Measurements from ENCODE around the gene MED19.

The MED19 gene

DNA sequence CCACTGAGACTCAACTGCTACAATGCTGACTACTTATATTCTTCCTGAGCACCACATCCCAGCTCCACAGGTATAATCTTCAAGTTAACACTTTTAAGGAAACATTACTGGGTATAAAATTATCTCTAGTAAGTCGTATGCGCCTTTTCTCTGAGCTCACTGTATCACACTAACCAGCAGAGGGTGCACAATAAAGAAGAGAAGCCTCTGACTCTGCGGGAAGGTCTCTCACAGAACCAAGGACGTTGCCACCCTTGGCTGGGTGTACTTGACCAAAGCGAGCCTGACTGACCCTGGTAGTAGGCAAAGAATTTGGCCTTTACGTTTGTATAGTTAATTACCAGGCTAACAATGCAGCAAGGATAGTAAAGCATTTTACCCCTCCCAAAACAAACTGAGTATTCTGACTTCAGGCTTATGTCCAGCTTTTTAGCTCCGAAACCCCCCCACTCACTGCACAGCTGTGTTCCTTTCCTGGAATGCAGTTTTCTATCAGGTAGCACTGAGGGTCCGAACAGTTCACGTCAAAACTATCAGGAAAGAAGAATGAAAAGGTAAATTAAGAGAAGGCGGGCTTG lies 39.8 kb upstream of the MED19 start, which contains the start of gene BTBD18:
Gene BTBD18, minus strand, starts transcription at position 144 of the 578 bp plus-strand sequence. CDS start 631 bp downstream, outside the sequence.
- H3K79me2 ChIP-seq (ENCODE audit: insufficient read depth, low read length): no peaks in the 10 kb centered on the region
- no peaks in the 10 kb centered on the region for H4K20me1 ChIP-seq (ENCODE audit: low read depth, low read length)
- no peak within 1 kb of the TSS for H3K4me3 ChIP-seq (ENCODE audit: insufficient read depth, low read length, poor library complexity, severe bottlenecking)
- no peaks in the 10 kb centered on the region for H3K27me3 ChIP-seq (ENCODE audit: low read length)
- H3K9ac ChIP-seq (ENCODE audit: low read length): no peak within 1 kb of the TSS
- no peak within 1 kb of the TSS for H3K27ac ChIP-seq (ENCODE audit: low read depth, low read length)
- H3K4me2 ChIP-seq (ENCODE audit: low read depth, low read length, poor library complexity, severe bottlenecking): no peak within 1 kb of the TSS
- peak; percentile 23 for TF ChIP-seq CTCF (IDR thresholded peaks at IDR 0.05; ENCODE audit: insufficient read depth, low read length, poor library complexity, severe bottlenecking)
- TF ChIP-seq EZH2phosphoT487 (conservative IDR thresholded peaks at IDR 0.05; ENCODE audit: low read length): no peak
- no peaks in the 10 kb centered on the region for H3K9me3 ChIP-seq (ENCODE audit: insufficient read depth, low read length)
- no peak within 1 kb of the TSS for H2AFZ ChIP-seq (ENCODE audit: low read depth, low read length, severe bottlenecking)
- H3K36me3 ChIP-seq (ENCODE audit: low read length): no peaks in the 10 kb centered on the region
- no peaks in the 10 kb centered on the region for H3K9me2 ChIP-seq (replicated peaks; ENCODE audit: insufficient read depth, low read length)
- H3F3A ChIP-seq (ENCODE audit: insufficient read depth): peaks cover 5% of the 10 kb centered on the region

- Histone ChIP-seq H3K36me3 (ENCODE audit: low read length) (no peaks in the 10 kb centered on the region), H3K4me3 (ENCODE audit: insufficient read depth, low read length, poor library complexity, severe bottlenecking) (no peak overlapping the region), H3F3A (ENCODE audit: insufficient read depth) (peaks cover 5% of the 10 kb centered on the region), H4K20me1 (ENCODE audit: low read depth, low read length) (no peaks in the 10 kb centered on the region), H3K9ac (ENCODE audit: low read length) (no peak overlapping the region), H3K27me3 (ENCODE audit: low read length) (no peaks in the 10 kb centered on the region), H3K9me2 (replicated peaks; ENCODE audit: insufficient read depth, low read length) (no peaks in the 10 kb centered on the region), H3K9me3 (ENCODE audit: insufficient read depth, low read length) (no peaks in the 10 kb centered on the region), H2AFZ (ENCODE audit: low read depth, low read length, severe bottlenecking) (no peak overlapping the region), H3K27ac (ENCODE audit: low read depth, low read length) (no peak overlapping the region), H3K4me2 (ENCODE audit: low read depth, low read length, poor library complexity, severe bottlenecking) (no peak overlapping the region), H3K79me2 (ENCODE audit: insufficient read depth, low read length) (no peaks in the 10 kb centered on the region)
- TF ChIP-seq EZH2phosphoT487 (conservative IDR thresholded peaks at IDR 0.05; ENCODE audit: low read length) (no peak), CTCF (IDR thresholded peaks at IDR 0.05; ENCODE audit: insufficient read depth, low read length, poor library complexity, severe bottlenecking) (no peak)
Measured at GRCh38 chr11:57751176-57751575, 39.2 kb upstream of the MED19 start.

- Histone ChIP-seq H3K4me2 (ENCODE audit: low read depth, low read length, poor library complexity, severe bottlenecking) (no peak overlapping the region), H3K27me3 (ENCODE audit: low read length) (no peaks in the 10 kb centered on the region), H3K9me2 (replicated peaks; ENCODE audit: insufficient read depth, low read length) (no peaks in the 10 kb centered on the region), H3K9me3 (ENCODE audit: insufficient read depth, low read length) (no peaks in the 10 kb centered on the region), H3K27ac (ENCODE audit: low read depth, low read length) (no peak overlapping the region), H3K4me3 (ENCODE audit: insufficient read depth, low read length, poor library complexity, severe bottlenecking) (no peak overlapping the region), H3F3A (ENCODE audit: insufficient read depth) (peaks cover 16% of the 10 kb centered on the region), H3K79me2 (ENCODE audit: insufficient read depth, low read length) (peaks cover 10% of the 10 kb centered on the region), H3K36me3 (ENCODE audit: low read length) (0 out of 2 replicates have a peak, but pooled peaks cover 6% of the 10 kb centered on the region), H2AFZ (ENCODE audit: low read depth, low read length, severe bottlenecking) (no peak overlapping the region), H3K9ac (ENCODE audit: low read length) (no peak overlapping the region), H4K20me1 (ENCODE audit: low read depth, low read length) (no peaks in the 10 kb centered on the region)
- no peak for TF ChIP-seq EZH2phosphoT487 (conservative IDR thresholded peaks at IDR 0.05; ENCODE audit: low read length)
- TF ChIP-seq CTCF (IDR thresholded peaks at IDR 0.05; ENCODE audit: insufficient read depth, low read length, poor library complexity, severe bottlenecking): no peak
Measured at GRCh38 chr11:57746920-57747319, 34.9 kb upstream of the MED19 start.

Data from SU-DHL-6 (cell line).